Trophoblast cell (in vitro differentiated cells and primary cell): ENCODE data around the gene SFT2D3.

ENCODE experiments used
- DNase-seq, 2 donors: peaks; one replicate each; pipeline ENCODE4 v3.0.0-alpha.2; 2016
- H2AFZ ChIP-seq: 2 replicates; pipeline ENCODE4 v1.6.1; 2013; ENCODE audit warnings: low read length, moderate library complexity, mild to moderate bottlenecking; ENCODE audit not compliant: insufficient read depth, poor library complexity
- H2AK5ac ChIP-seq: 2 replicates; pipeline ENCODE4 v1.6.1; 2013; ENCODE audit warnings: mild to moderate bottlenecking, low read length
- H2BK120ac ChIP-seq: 2 replicates; pipeline ENCODE4 v1.6.1; 2013; ENCODE audit warnings: low read length, mild to moderate bottlenecking, moderate library complexity; ENCODE audit not compliant: insufficient read depth, poor library complexity
- H2BK12ac ChIP-seq: 2 replicates; pipeline ENCODE4 v1.6.1; 2013; ENCODE audit warnings: mild to moderate bottlenecking, low read length, moderate library complexity
- H2BK5ac ChIP-seq: 2 replicates; pipeline ENCODE4 v1.6.1; 2013; ENCODE audit warnings: low read length, low read depth, moderate library complexity, mild to moderate bottlenecking; ENCODE audit not compliant: poor library complexity
- H3K14ac ChIP-seq: 2 replicates; pipeline ENCODE4 v1.6.1; 2013; ENCODE audit warnings: mild to moderate bottlenecking, low read length
- H3K18ac ChIP-seq: 2 replicates; pipeline ENCODE4 v1.6.1; 2013; ENCODE audit warnings: mild to moderate bottlenecking, low read length
- H3K23ac ChIP-seq: 2 replicates; pipeline ENCODE4 v1.6.1; 2013; ENCODE audit warnings: low read length
- H3K27ac ChIP-seq: 2 replicates; pipeline ENCODE4 v1.5.1; 2013; ENCODE audit warnings: low read depth, mild to moderate bottlenecking, inconsistent platforms, low read length, moderate library complexity
- H3K27me3 ChIP-seq: 2 replicates; pipeline ENCODE4 v1.6.1; 2013; ENCODE audit warnings: inconsistent platforms, mild to moderate bottlenecking, low read length, moderate library complexity; ENCODE audit not compliant: insufficient read depth
- H3K36me3 ChIP-seq, 2 experiments: 1 replicate in 1 of 2; 2 replicates in 1 of 2; pipeline ENCODE4 v1.6.1; 2013; ENCODE audit warnings: low read length in 2 of 2, mild to moderate bottlenecking in 2 of 2, moderate library complexity in 1 of 2; ENCODE audit not compliant: insufficient read depth in 2 of 2, control insufficient read depth in 1 of 2
- H3K4ac ChIP-seq: 2 replicates; pipeline ENCODE4 v1.6.1; 2013; ENCODE audit warnings: low read depth, mild to moderate bottlenecking, low read length, moderate library complexity
- H3K4me1 ChIP-seq, 2 experiments: 1 replicate in 1 of 2; 2 replicates in 1 of 2; pipeline ENCODE4 v1.6.1; 2013; ENCODE audit warnings: low read length in 2 of 2, mild to moderate bottlenecking in 2 of 2, moderate library complexity in 1 of 2; ENCODE audit not compliant: insufficient read depth in 2 of 2, control insufficient read depth in 1 of 2
- H3K4me2 ChIP-seq: 2 replicates; pipeline ENCODE4 v1.6.1; 2013; ENCODE audit warnings: inconsistent platforms, mild to moderate bottlenecking, low read length, moderate library complexity
- H3K4me3 ChIP-seq: 2 replicates; pipeline ENCODE4 v1.5.1; 2013; ENCODE audit warnings: mild to moderate bottlenecking, low read depth, low read length, inconsistent platforms
- H3K79me1 ChIP-seq: one replicate; pipeline ENCODE4 v1.6.1; 2013; ENCODE audit warnings: low read length
- H3K79me2 ChIP-seq: 2 replicates; pipeline ENCODE4 v1.6.1; 2013; ENCODE audit warnings: low read length, mild to moderate bottlenecking; ENCODE audit not compliant: control insufficient read depth, insufficient read depth, poor library complexity
- H3K9ac ChIP-seq: 2 replicates; pipeline ENCODE4 v1.6.1; 2013; ENCODE audit warnings: mild to moderate bottlenecking, low read length
- H3K9me3 ChIP-seq: 2 replicates; pipeline ENCODE4 v1.6.1; 2013; ENCODE audit warnings: low read depth, mild to moderate bottlenecking, control low read depth, inconsistent platforms, low read length; ENCODE audit not compliant: insufficient read depth
- H4K12ac ChIP-seq: 2 replicates; pipeline ENCODE4 v1.6.1; 2013; ENCODE audit warnings: low read depth, mild to moderate bottlenecking, low read length, moderate library complexity
- H4K8ac ChIP-seq: 2 replicates; pipeline ENCODE4 v1.6.1; 2013; ENCODE audit warnings: low read depth, mild to moderate bottlenecking, low read length, moderate library complexity
- H4K91ac ChIP-seq: one replicate; pipeline ENCODE4 v1.6.1; 2013; ENCODE audit warnings: low read depth, mild to moderate bottlenecking, low read length, moderate library complexity
- WGBS: extraction: QIAGEN DNeasy Blood & Tissue Kit; methylation state at CpG from one replicate; pipeline ENCODE4 v1.1.7; 2013; ENCODE audit warnings: missing lambda C conversion rate; ENCODE audit not compliant: insufficient read length, insufficient coverage; ENCODE audit errors: extremely low coverage; 5-methylcytosine and 5-hydroxymethylcytosine counted together

The SFT2D3 gene

DNA sequence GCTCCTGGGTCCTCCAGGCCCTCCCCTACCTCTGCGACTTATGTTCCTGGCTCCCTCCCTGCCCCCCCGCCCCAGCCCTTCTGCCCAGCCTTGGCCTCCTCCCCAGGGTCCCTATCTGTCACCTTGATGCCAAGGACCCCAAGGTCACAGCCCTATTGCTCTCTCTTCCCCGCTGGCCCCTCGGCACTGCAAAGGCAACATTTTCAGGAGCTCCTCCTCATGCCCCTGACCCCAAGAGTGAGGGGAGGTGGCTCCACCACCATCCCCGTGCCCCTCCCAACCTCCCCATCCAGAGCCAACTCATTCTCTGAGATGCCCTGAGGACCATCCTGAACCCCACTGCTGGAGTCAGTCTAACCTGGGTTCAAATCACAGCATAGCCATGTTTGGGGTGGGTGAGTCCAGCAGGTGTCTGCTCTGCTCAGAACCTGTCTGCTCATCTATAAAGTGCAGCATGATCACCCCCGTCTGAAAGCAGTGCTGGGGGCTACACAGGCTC, 37.7 kb upstream of the SFT2D3 start:
- Histone ChIP-seq H2BK5ac (no peak overlapping the region), H2AK5ac (no peak overlapping the region), H3K79me1 (peaks cover 20% of the 10 kb centered on the region), H3K4me1 (peaks cover 32 to 45% of the 10 kb centered on the region in 2 experiments), H4K8ac (no peak overlapping the region), H3K9ac (no peak overlapping the region), H2AFZ (no peak overlapping the region), H3K23ac (no peak overlapping the region), H2BK120ac (no peak overlapping the region), H4K12ac (no peak overlapping the region), H3K27ac (no peak overlapping the region), H3K4ac (no peak overlapping the region), H3K4me2 (peak overlapping the region; percentile 59), H2BK12ac (peak overlapping the region; percentile 50), H4K91ac (no peak overlapping the region), H3K27me3 (peaks cover 5% of the 10 kb centered on the region), H3K4me3 (no peak overlapping the region), H3K9me3 (peaks cover 8% of the 10 kb centered on the region), H3K36me3 (no peaks in the 10 kb centered on the region), H3K14ac (no peak overlapping the region), H3K18ac (no peak overlapping the region), H3K79me2 (peaks cover 4% of the 10 kb centered on the region)
- no peak for DNase-seq
- WGBS, result no CpG with 5 or more reads among the region's 6 CpGs

DNA sequence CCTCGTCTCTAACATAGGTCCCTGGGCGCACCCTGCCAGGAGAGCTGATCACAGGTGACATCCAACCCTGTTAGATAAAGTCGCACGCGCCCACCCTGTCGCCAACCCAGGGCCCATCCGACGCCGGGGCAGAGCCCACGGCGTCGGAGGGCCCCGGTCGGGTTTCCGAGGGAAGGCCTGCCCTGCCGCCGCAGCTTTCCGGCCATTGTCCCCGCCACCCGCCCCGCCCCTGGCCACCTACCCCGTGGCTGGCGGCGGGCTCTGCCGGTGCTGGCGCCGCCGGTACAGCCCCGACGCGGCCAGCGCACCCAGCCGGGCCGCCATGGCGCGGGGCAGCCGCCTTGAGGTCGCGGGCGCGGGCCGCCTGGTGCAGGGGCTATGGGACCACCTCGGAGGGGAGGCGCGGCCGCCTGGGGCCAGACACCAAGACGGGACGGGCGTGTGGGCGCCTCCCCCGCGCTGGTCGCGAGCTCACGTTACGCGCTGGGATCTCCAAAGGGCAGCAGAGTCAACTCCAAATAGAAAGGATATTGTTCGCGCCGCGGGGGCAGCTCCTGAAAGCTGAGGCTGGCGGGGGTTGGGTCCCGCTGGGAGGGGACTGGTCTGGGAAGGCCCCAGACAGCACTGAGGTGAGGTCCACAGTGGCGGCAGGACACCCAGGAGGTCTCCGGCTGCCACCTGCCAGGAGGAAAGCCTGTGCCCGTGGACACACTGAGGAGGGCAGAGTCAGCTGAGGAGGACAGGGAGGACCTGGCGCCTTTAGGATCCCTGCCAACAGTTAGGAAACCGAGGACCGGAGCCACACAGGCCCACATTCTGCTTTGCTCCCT, 37.0 kb upstream of the SFT2D3 start:
- no peak for DNase-seq
- no peak overlapping the region for H4K12ac ChIP-seq
- H2BK120ac ChIP-seq, result no peak overlapping the region
- H3K18ac ChIP-seq, result peak overlapping the region; percentile 1
- H3K27me3 ChIP-seq, result peaks cover 5% of the 10 kb centered on the region
- no peak overlapping the region for H3K4me3 ChIP-seq
- peak overlapping the region; percentile 50 for H2AFZ ChIP-seq
- H2BK12ac ChIP-seq, result peak overlapping the region; percentile 50
- H3K9me3 ChIP-seq, result peaks cover 8% of the 10 kb centered on the region
- H3K9ac ChIP-seq, result no peak overlapping the region
- H3K4me2 ChIP-seq, result peak overlapping the region; percentile 59
- no peak overlapping the region for H3K4ac ChIP-seq
- no peak overlapping the region for H2BK5ac ChIP-seq
- peaks cover 20% of the 10 kb centered on the region for H3K79me1 ChIP-seq
- H3K79me2 ChIP-seq, result peaks cover 4% of the 10 kb centered on the region
- no peak overlapping the region for H3K14ac ChIP-seq
- H3K36me3 ChIP-seq, result no peaks in the 10 kb centered on the region
- WGBS, result no CpG with 5 or more reads among the region's 69 CpGs
- no peak overlapping the region for H2AK5ac ChIP-seq
- H4K8ac ChIP-seq, result peak overlapping the region; percentile 56
- H4K91ac ChIP-seq, result peak overlapping the region; percentile 40
- H3K27ac ChIP-seq, result no peak overlapping the region
- H3K4me1 ChIP-seq, result peaks cover 28 to 42% of the 10 kb centered on the region in 2 experiments
- no peak overlapping the region for H3K23ac ChIP-seq

DNA sequence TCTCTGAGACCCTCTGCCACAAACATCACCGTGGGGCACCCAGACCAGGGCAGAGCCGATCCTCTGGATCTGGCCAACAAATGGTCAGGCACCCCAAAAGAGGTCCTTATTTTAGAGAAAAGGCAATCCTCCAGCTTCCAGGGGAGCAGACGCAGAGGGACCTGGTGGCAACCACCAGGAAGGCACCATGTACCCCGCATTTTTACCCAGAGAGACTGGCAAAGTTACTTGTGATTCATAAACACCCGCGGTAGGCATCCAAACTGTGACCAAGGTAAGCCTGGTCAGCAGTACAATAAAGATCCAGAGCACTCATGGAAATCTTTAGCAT, 36.4 kb upstream of the SFT2D3 start:
- H3K4ac ChIP-seq, result no peak overlapping the region
- peaks cover 18% of the 10 kb centered on the region for H3K79me1 ChIP-seq
- H3K27ac ChIP-seq, result no peak overlapping the region
- no peak overlapping the region for H3K18ac ChIP-seq
- H3K27me3 ChIP-seq, result peaks cover 5% of the 10 kb centered on the region
- H3K36me3 ChIP-seq, result no peaks in the 10 kb centered on the region
- no peak for DNase-seq
- H3K4me3 ChIP-seq, result no peak overlapping the region
- no peak overlapping the region for H4K8ac ChIP-seq
- H2BK120ac ChIP-seq, result no peak overlapping the region
- no peak overlapping the region for H2BK5ac ChIP-seq
- peak overlapping the region; percentile 9 for H4K91ac ChIP-seq
- no peak overlapping the region for H2AK5ac ChIP-seq
- no CpG with 5 or more reads among the region's 6 CpGs for WGBS
- no peak overlapping the region for H4K12ac ChIP-seq
- peaks cover 5% of the 10 kb centered on the region for H3K9me3 ChIP-seq
- H3K9ac ChIP-seq, result no peak overlapping the region
- H2AFZ ChIP-seq, result no peak overlapping the region
- H2BK12ac ChIP-seq, result no peak overlapping the region
- H3K14ac ChIP-seq, result no peak overlapping the region
- peaks cover 25 to 38% of the 10 kb centered on the region in 2 experiments for H3K4me1 ChIP-seq
- no peak overlapping the region for H3K23ac ChIP-seq
- H3K4me2 ChIP-seq, result peak overlapping the region; percentile 59
- H3K79me2 ChIP-seq, result peaks cover 4% of the 10 kb centered on the region

DNA sequence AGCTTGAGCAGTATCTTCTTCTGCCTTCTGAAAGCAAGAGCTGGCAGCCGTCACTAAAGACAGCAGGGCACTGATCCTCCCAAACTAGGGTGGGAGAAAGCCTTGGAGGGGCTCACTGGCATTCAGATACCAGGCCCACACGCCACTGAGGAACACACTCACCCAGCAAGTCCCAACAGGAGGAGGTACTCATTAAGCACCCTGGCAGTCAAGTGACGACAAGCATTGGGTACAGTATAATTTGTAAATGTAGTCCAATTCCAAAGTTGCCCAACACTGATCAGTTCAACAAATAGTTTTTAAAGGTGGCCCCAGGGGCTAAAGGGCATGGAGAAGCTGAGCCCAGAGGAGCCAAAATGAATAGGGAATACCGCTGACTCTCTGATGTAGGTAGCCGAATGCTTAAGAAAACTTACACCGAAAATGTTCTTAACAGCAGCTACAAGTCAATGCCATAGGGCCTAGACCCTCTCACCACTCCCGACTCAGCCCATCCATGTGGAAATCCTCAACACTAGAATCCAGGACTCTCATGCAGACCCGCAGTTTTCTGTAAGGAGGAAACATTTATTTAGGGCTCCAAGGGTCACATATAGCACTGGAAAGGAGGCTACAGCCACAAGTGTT, 35.9 kb upstream of the SFT2D3 start:
- no peak overlapping the region for H3K4me3 ChIP-seq
- H4K8ac ChIP-seq, result no peak overlapping the region
- H3K9ac ChIP-seq, result no peak overlapping the region
- H3K4ac ChIP-seq, result no peak overlapping the region
- no peak for DNase-seq
- H4K91ac ChIP-seq, result no peak overlapping the region
- no peak overlapping the region for H3K14ac ChIP-seq
- no peak overlapping the region for H2AK5ac ChIP-seq
- WGBS, result no CpG with 5 or more reads among the region's 8 CpGs
- H2BK5ac ChIP-seq, result no peak overlapping the region
- no peak overlapping the region for H2BK120ac ChIP-seq
- H3K27ac ChIP-seq, result no peak overlapping the region
- H3K79me2 ChIP-seq, result peaks cover 4% of the 10 kb centered on the region
- no peak overlapping the region for H4K12ac ChIP-seq
- H2AFZ ChIP-seq, result no peak overlapping the region
- H3K18ac ChIP-seq, result no peak overlapping the region
- H3K79me1 ChIP-seq, result peaks cover 18% of the 10 kb centered on the region
- H3K4me2 ChIP-seq, result no peak overlapping the region
- H3K36me3 ChIP-seq, result no peaks in the 10 kb centered on the region
- peaks cover 25 to 38% of the 10 kb centered on the region in 2 experiments for H3K4me1 ChIP-seq
- H3K23ac ChIP-seq, result no peak overlapping the region
- no peak overlapping the region for H2BK12ac ChIP-seq
- H3K9me3 ChIP-seq, result peaks cover 2% of the 10 kb centered on the region
- H3K27me3 ChIP-seq, result peaks cover 5% of the 10 kb centered on the region
